CD4-positive, alpha-beta T cell treated with Interleukin-17A for 4 hours (primary cell): ENCODE measurements around the gene NHLRC4.

Experiments
- DNase-seq: peaks from one replicate; pipeline ENCODE4 v3.0.0-alpha.2; 2020; ENCODE audit warnings: mixed read lengths

The NHLRC4 gene

GRCh38 chr16:531494-532125 is 35.2 kb upstream of the NHLRC4 start:
- no peak for DNase-seq

GRCh38 chr16:533391-534123 is 33.2 kb upstream of the NHLRC4 start:
- DNase-seq: no peak

- no peak for DNase-seq
Measured at GRCh38 chr16:534135-534534, 32.7 kb upstream of the NHLRC4 start.

GRCh38 chr16:534856-535445 is 31.9 kb upstream of the NHLRC4 start:
- DNase-seq: no peak

GRCh38 chr16:535446-536405 is 31.1 kb upstream of the NHLRC4 start:
- DNase-seq: no peak

GRCh38 chr16:536746-537145 is 30.1 kb upstream of the NHLRC4 start:
- DNase-seq: no peak

GRCh38 chr16:537415-538335 is 29.1 kb upstream of the NHLRC4 start:
- DNase-seq: no peak

GRCh38 chr16:539901-540530 is 26.8 kb upstream of the NHLRC4 start:
- DNase-seq: no peak

- DNase-seq: no peak
Measured at GRCh38 chr16:540645-541340, 26.0 kb upstream of the NHLRC4 start.

- DNase-seq: no peak
Measured at GRCh38 chr16:543301-544164, 23.3 kb upstream of the NHLRC4 start.

- no peak for DNase-seq
Measured at GRCh38 chr16:544517-544916, 22.3 kb upstream of the NHLRC4 start.

GRCh38 chr16:546909-547770 is 19.7 kb upstream of the NHLRC4 start:
- DNase-seq: peak; percentile 66

GRCh38 chr16:548586-548985 is 18.2 kb upstream of the NHLRC4 start:
- no peak for DNase-seq

- no peak for DNase-seq
Measured at GRCh38 chr16:549544-550263, 17.1 kb upstream of the NHLRC4 start.

- DNase-seq: no peak
Measured at GRCh38 chr16:551210-551609, 15.6 kb upstream of the NHLRC4 start.

GRCh38 chr16:552171-552570 is 14.6 kb upstream of the NHLRC4 start:
- no peak for DNase-seq

- DNase-seq: no peak
Measured at GRCh38 chr16:553601-554296, 13.1 kb upstream of the NHLRC4 start.

- DNase-seq: no peak
Measured at GRCh38 chr16:554297-554621, 12.5 kb upstream of the NHLRC4 start.
